H9 (cell line): Measurements from ENCODE around the gene RASGEF1C. TPM values are rescaled to one million over a fixed set of nuclear protein-coding genes. Genes with fewer than 3 reads are reported as not detected.

ENCODE experiments used
- DNase-seq: peaks from one replicate; pipeline ENCODE4 v3.0.0-alpha.2; 2017
- H2AFZ ChIP-seq: one replicate; pipeline ENCODE4 v1.6.1; 2013; ENCODE audit warnings: mild to moderate bottlenecking, low read length, control low read depth, moderate library complexity
- H2AK5ac ChIP-seq: 2 replicates; pipeline ENCODE4 v1.6.1; 2013; ENCODE audit warnings: low read length, control low read depth, mixed read lengths; ENCODE audit not compliant: insufficient read length
- H2BK120ac ChIP-seq: one replicate; pipeline ENCODE4 v1.6.1; 2013; ENCODE audit warnings: low read depth, mild to moderate bottlenecking, low read length, control low read depth, inconsistent platforms; ENCODE audit not compliant: poor library complexity, severe bottlenecking
- H2BK12ac ChIP-seq: 2 replicates; pipeline ENCODE4 v1.6.1; 2013; ENCODE audit warnings: low read length, control low read depth, mixed read lengths, low read depth; ENCODE audit not compliant: insufficient read length
- H2BK15ac ChIP-seq: 2 replicates; pipeline ENCODE4 v1.6.1; 2013; ENCODE audit warnings: low read depth, low read length, control low read depth
- H2BK20ac ChIP-seq: one replicate; pipeline ENCODE4 v1.6.1; 2013; ENCODE audit warnings: low read depth, mild to moderate bottlenecking, low read length, control low read depth, inconsistent platforms; ENCODE audit not compliant: poor library complexity, severe bottlenecking
- H2BK5ac ChIP-seq: 2 replicates; pipeline ENCODE4 v1.6.1; 2013; ENCODE audit warnings: low read length, control low read depth, mixed read lengths; ENCODE audit not compliant: insufficient read length
- H3K14ac ChIP-seq: 2 replicates; pipeline ENCODE4 v1.6.1; 2013; ENCODE audit warnings: low read length, control low read depth; ENCODE audit not compliant: insufficient read depth
- H3K18ac ChIP-seq: 2 replicates; pipeline ENCODE4 v1.6.1; 2013; ENCODE audit warnings: low read depth, mild to moderate bottlenecking, mixed read lengths, low read length, control low read depth; ENCODE audit not compliant: insufficient read length
- H3K23ac ChIP-seq: 2 replicates; pipeline ENCODE4 v1.6.1; 2013; ENCODE audit warnings: low read length, control low read depth, mixed read lengths, low read depth; ENCODE audit not compliant: insufficient read length
- H3K23me2 ChIP-seq: 2 replicates; pipeline ENCODE4 v1.6.1; 2013; ENCODE audit warnings: low read depth, mild to moderate bottlenecking, mixed read lengths, low read length, control low read depth; ENCODE audit not compliant: insufficient read length, poor library complexity, severe bottlenecking
- H3K27ac ChIP-seq: 2 replicates; pipeline ENCODE4 v1.5.1; 2013; ENCODE audit warnings: low read length, control low read depth, mixed read lengths, low read depth; ENCODE audit not compliant: insufficient read length
- H3K27me3 ChIP-seq: 2 replicates; pipeline ENCODE4 v1.6.1; 2013; ENCODE audit warnings: low read length, control low read depth, inconsistent platforms; ENCODE audit not compliant: insufficient read depth
- H3K4ac ChIP-seq: 2 replicates; pipeline ENCODE4 v1.6.1; 2013; ENCODE audit warnings: low read depth, mild to moderate bottlenecking, control low read depth, inconsistent platforms, low read length, moderate library complexity
- H3K4me1 ChIP-seq: 2 replicates; pipeline ENCODE4 v1.6.1; 2013; ENCODE audit warnings: low read length, control low read depth, inconsistent platforms; ENCODE audit not compliant: insufficient read depth
- H3K4me2 ChIP-seq: 2 replicates; pipeline ENCODE4 v1.6.1; 2013; ENCODE audit warnings: low read length, control low read depth, mixed read lengths; ENCODE audit not compliant: insufficient read length, insufficient read depth
- H3K56ac ChIP-seq: 2 replicates; pipeline ENCODE4 v1.6.1; 2013; ENCODE audit warnings: low read depth, mild to moderate bottlenecking, mixed read lengths, low read length, control low read depth; ENCODE audit not compliant: insufficient read length
- H3K79me1 ChIP-seq: 2 replicates; pipeline ENCODE4 v1.6.1; 2013; ENCODE audit warnings: low read depth, mild to moderate bottlenecking, moderate library complexity, low read length, control low read depth, inconsistent platforms; ENCODE audit not compliant: insufficient read depth, poor library complexity, severe bottlenecking
- H3K79me2 ChIP-seq: 2 replicates; pipeline ENCODE4 v1.6.1; 2013; ENCODE audit warnings: low read length, control low read depth, inconsistent platforms; ENCODE audit not compliant: insufficient read depth
- H3K9ac ChIP-seq: 2 replicates; pipeline ENCODE4 v1.6.1; 2013; ENCODE audit warnings: low read length, control low read depth, mixed read lengths; ENCODE audit not compliant: insufficient read length; ENCODE audit errors: extremely low read depth
- H3K9me3 ChIP-seq: one replicate; pipeline ENCODE4 v1.6.1; 2013; ENCODE audit warnings: low read depth, low read length, inconsistent platforms; ENCODE audit not compliant: control insufficient read depth
- H3T11ph ChIP-seq: one replicate; pipeline ENCODE4 v1.6.1; 2013; ENCODE audit warnings: mild to moderate bottlenecking, low read length, control low read depth, inconsistent platforms
- H4K20me1 ChIP-seq: one replicate; pipeline ENCODE4 v1.6.1; 2013; ENCODE audit not compliant: control insufficient read depth, insufficient read length, insufficient read depth
- H4K5ac ChIP-seq: 2 replicates; pipeline ENCODE4 v1.6.1; 2013; ENCODE audit warnings: low read depth, mild to moderate bottlenecking, mixed read lengths, low read length, control low read depth; ENCODE audit not compliant: insufficient read length
- H4K8ac ChIP-seq: replicated peaks from 2 replicates; pipeline ENCODE4 v1.6.1; 2013; ENCODE audit warnings: low read length, control low read depth, mixed read lengths, low read depth; ENCODE audit not compliant: insufficient read length
- H4K91ac ChIP-seq: 2 replicates; pipeline ENCODE4 v1.6.1; 2013; ENCODE audit warnings: low read depth, mild to moderate bottlenecking, moderate library complexity, mixed read lengths, low read length, control low read depth; ENCODE audit not compliant: insufficient read length
- H3K27ac Mint-ChIP-seq, 3 experiments: 2 replicates in 2 of 3; 3 replicates in 1 of 3; pipeline ENCODE4 v1.8.0; 2020 to 2021; ENCODE audit warnings: mixed read lengths in 3 of 3, mild to moderate bottlenecking in 1 of 3, moderate library complexity in 1 of 3
- H3K27me3 Mint-ChIP-seq: 2 replicates; pipeline ENCODE4 v1.8.0; 2021; ENCODE audit warnings: low read depth, mild to moderate bottlenecking, moderate library complexity, mixed read lengths
- H3K36me3 Mint-ChIP-seq, 3 experiments: 2 replicates in 2 of 3; 3 replicates in 1 of 3; pipeline ENCODE4 v1.8.0; 2020 to 2021; ENCODE audit warnings: low read depth in 3 of 3, mixed read lengths in 3 of 3; ENCODE audit not compliant: insufficient read depth in 1 of 3
- H3K4me1 Mint-ChIP-seq, 2 experiments: 2 replicates each; pipeline ENCODE4 v1.8.0; 2020; ENCODE audit warnings: mixed read lengths in 2 of 2
- H3K4me3 Mint-ChIP-seq, 2 experiments: 2 replicates in 1 of 2; 3 replicates in 1 of 2; pipeline ENCODE4 v1.8.0; 2020 to 2021; ENCODE audit warnings: mild to moderate bottlenecking in 2 of 2, mixed read lengths in 2 of 2, moderate library complexity in 1 of 2
- H3K9me3 Mint-ChIP-seq, 2 experiments: 2 replicates in 1 of 2; 3 replicates in 1 of 2; pipeline ENCODE4 v1.8.0; 2020; ENCODE audit warnings: mild to moderate bottlenecking in 2 of 2, mixed read lengths in 2 of 2, moderate library complexity in 1 of 2
- WGBS: extraction: QIAGEN DNeasy Blood & Tissue Kit; methylation state at CpG from one replicate; pipeline ENCODE4 v1.1.7; 2013; ENCODE audit warnings: missing lambda C conversion rate, low lambda C conversion rate, mixed read lengths; ENCODE audit not compliant: insufficient read length; ENCODE audit errors: extremely low coverage; 5-methylcytosine and 5-hydroxymethylcytosine counted together
- total RNA-seq: library from RNA; stranded (reverse); gene quantifications from 2 replicates; pipeline ENCODE4 v1.2.1, GENCODE V29; 2021
- TF ChIP-seq, protein P1 (sequence below): fragments of 200-600 bp; sonication (generic); conservative IDR thresholded peaks from 3 replicates; pipeline ENCODE4 v1.8.0; 2021; ENCODE audit warnings: antibody characterized with exemption, mild to moderate bottlenecking

The RASGEF1C gene
- total RNA-seq, 1 experiment from 2014 or later, result 0.83 TPM

DNA sequence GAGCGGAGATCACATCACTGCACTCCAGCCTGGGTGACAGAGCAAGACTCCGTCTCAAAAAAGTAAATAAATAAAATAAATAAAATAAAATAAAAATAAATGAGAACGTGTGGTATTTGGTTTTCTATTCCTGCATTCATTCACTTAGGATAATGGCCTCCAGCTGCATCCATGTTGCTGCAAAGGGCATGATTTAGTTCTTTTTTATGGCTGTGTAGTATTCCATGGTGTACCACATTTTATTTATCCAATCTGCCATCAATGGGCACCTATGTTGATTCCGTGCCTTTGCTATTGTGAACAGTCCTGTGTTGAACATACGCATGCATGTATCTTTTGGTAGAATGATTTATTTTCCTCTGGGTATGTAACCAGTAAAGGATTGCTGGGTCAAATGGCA lies 8.8 kb upstream of the RASGEF1C start:
- no peaks in the 10 kb centered on the region for H3K4me1 ChIP-seq
- H4K20me1 ChIP-seq, result no peaks in the 10 kb centered on the region
- no peak overlapping the region for H3K56ac ChIP-seq
- H3T11ph ChIP-seq, result no peak overlapping the region
- H2BK15ac ChIP-seq, result no peak overlapping the region
- H2BK20ac ChIP-seq, result no peak overlapping the region
- H3K9ac ChIP-seq, result no peak overlapping the region
- no peak overlapping the region for H4K91ac ChIP-seq
- H3K27me3 Mint-ChIP-seq, result peaks cover 20% of the 10 kb centered on the region
- no peaks in the 10 kb centered on the region for H3K79me2 ChIP-seq
- no peak for DNase-seq
- H2AFZ ChIP-seq, result no peak overlapping the region
- TF ChIP-seq, protein P1, sequence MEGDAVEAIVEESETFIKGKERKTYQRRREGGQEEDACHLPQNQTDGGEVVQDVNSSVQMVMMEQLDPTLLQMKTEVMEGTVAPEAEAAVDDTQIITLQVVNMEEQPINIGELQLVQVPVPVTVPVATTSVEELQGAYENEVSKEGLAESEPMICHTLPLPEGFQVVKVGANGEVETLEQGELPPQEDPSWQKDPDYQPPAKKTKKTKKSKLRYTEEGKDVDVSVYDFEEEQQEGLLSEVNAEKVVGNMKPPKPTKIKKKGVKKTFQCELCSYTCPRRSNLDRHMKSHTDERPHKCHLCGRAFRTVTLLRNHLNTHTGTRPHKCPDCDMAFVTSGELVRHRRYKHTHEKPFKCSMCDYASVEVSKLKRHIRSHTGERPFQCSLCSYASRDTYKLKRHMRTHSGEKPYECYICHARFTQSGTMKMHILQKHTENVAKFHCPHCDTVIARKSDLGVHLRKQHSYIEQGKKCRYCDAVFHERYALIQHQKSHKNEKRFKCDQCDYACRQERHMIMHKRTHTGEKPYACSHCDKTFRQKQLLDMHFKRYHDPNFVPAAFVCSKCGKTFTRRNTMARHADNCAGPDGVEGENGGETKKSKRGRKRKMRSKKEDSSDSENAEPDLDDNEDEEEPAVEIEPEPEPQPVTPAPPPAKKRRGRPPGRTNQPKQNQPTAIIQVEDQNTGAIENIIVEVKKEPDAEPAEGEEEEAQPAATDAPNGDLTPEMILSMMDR, result no peak
- H3K23ac ChIP-seq, result no peak overlapping the region
- no peak overlapping the region for H4K5ac ChIP-seq
- WGBS, result no CpG with 5 or more reads among the region's 5 CpGs
- H3K79me1 ChIP-seq, result no peaks in the 10 kb centered on the region
- no peak overlapping the region for H2BK5ac ChIP-seq
- H3K23me2 ChIP-seq, result no peaks in the 10 kb centered on the region
- peaks cover 6 to 9% (median 7%) of the 10 kb centered on the region in 3 experiments; a peak in 5 of 7 replicates for H3K36me3 Mint-ChIP-seq
- H3K9me3 Mint-ChIP-seq, result peaks cover 31 to 38% of the 10 kb centered on the region in 2 experiments
- H3K4ac ChIP-seq, result no peak overlapping the region
- H3K27ac Mint-ChIP-seq, result no peak overlapping the region
- H3K4me3 Mint-ChIP-seq, result no peak overlapping the region
- H3K4me1 Mint-ChIP-seq, result peaks cover 0 to 2% of the 10 kb centered on the region in 2 experiments; a peak in 1 of 4 replicates
- H3K18ac ChIP-seq, result no peak overlapping the region
- no peak overlapping the region for H2AK5ac ChIP-seq
- no peak overlapping the region for H4K8ac ChIP-seq
- H3K27ac ChIP-seq, result no peak overlapping the region
- no peaks in the 10 kb centered on the region for H3K27me3 ChIP-seq
- H3K9me3 ChIP-seq, result no peaks in the 10 kb centered on the region
- no peak overlapping the region for H3K14ac ChIP-seq
- no peak overlapping the region for H2BK12ac ChIP-seq
- H3K4me2 ChIP-seq, result no peak overlapping the region
- no peak overlapping the region for H2BK120ac ChIP-seq
